ENCODE results near the gene FIP1L1. TPM values are rescaled to one million over a fixed set of nuclear protein-coding genes. Genes with fewer than 3 reads are reported as not detected.

The FIP1L1 gene
- total and polyA plus RNA-seq, 2 of the 4 experiments (the other 2 are of a cell fraction): 31.1 to 37.5 TPM

GRCh38 chr4:53465281-53465680 is 87.8 kb downstream of the FIP1L1 start:
- Histone ChIP-seq H4K5ac (ENCODE audit: low read depth, low read length) (no peak overlapping the region), H4K8ac (ENCODE audit: low read depth in 2 of 2, low read length in 2 of 2) (no peak overlapping the region), H3K4me2 (ENCODE audit: low read depth, low read length) (no peak overlapping the region), H3K9me1 (ENCODE audit: insufficient read depth, low read length) (no peaks in the 10 kb centered on the region; the same call in 1 of the 2 replicates), H3K23ac (ENCODE audit: low read depth, low read length) (no peak overlapping the region), H2AFZ (replicated peaks; ENCODE audit: low read length, poor library complexity) (no peak overlapping the region), H3K79me1 (ENCODE audit: low read depth in 1 of 2, low read length in 2 of 2) (no peaks in the 10 kb centered on the region; a peak in 3 of 4 replicates), H3K14ac (replicated peaks; ENCODE audit: low read depth, low read length) (no peak overlapping the region), H2AK9ac (replicated peaks; ENCODE audit: low read depth, low read length, poor library complexity) (no peak overlapping the region), H3K4me3 (ENCODE audit: insufficient read depth, low read depth, low read length) (no peak overlapping the region), H2AK5ac (ENCODE audit: low read depth, low read length) (no peak overlapping the region), H3K4ac (ENCODE audit: low read depth, low read length) (no peak overlapping the region), H2BK5ac (ENCODE audit: low read depth, low read length, poor library complexity, severe bottlenecking) (no peak overlapping the region), H2BK20ac (ENCODE audit: low read depth, low read length) (no peak overlapping the region), H4K20me1 (ENCODE audit: insufficient read depth, low read length) (no peaks in the 10 kb centered on the region), H3K9ac (ENCODE audit: low read depth, low read length) (no peak overlapping the region), H3K4me1 (ENCODE audit: control insufficient read depth, insufficient read depth, low read length) (0 out of 2 replicates have a peak, but pooled peaks cover 1% of the 10 kb centered on the region), H2BK15ac (ENCODE audit: low read depth, low read length) (no peak overlapping the region), H3K56ac (ENCODE audit: extremely low read depth, insufficient read depth, low read length) (no peak overlapping the region), H3K9me3 (ENCODE audit: control insufficient read depth, insufficient read depth, low read length) (no peaks in the 10 kb centered on the region), H2BK120ac (ENCODE audit: low read depth, low read length) (no peak overlapping the region), H3K27me3 (ENCODE audit: control insufficient read depth, insufficient read depth, low read length) (no peaks in the 10 kb centered on the region), H4K91ac (ENCODE audit: insufficient read depth, low read depth, low read length) (no peak overlapping the region), H3K18ac (ENCODE audit: low read depth, low read length) (no peak overlapping the region), H3K27ac (ENCODE audit: insufficient read depth, low read length) (no peak overlapping the region), H3K36me3 (ENCODE audit: control insufficient read depth, insufficient read depth, low read length) (no peaks in the 10 kb centered on the region; the same call in 1 of the 2 replicates)
- ChIA-PET CTCF (interaction anchor here (1.3 kb wide), 1 partner anchor 25 kb away, joined by 4 read pairs; no protein-coding TSS in a partner anchor), POLR2A (ENCODE audit: unreplicated experiment) (no interaction called here)
- ATAC-seq (ENCODE audit: low read depth): peak; percentile 29
- 33% methylated on average over 1 of the region's 2 CpGs; no CpG with 5 or more reads in 1 of the 2 experiments for WGBS, 2 experiments (ENCODE audit: extremely low coverage in 2 of 2, insufficient read length in 1 of 2)
- dilution Hi-C loops (cut with HindIII; ENCODE audit: low sequenced_read_pairs, unreplicated experiment): no loop called here
- BruUV-seq (replicated peaks): no TSS peak
- in situ Hi-C loops (cut with MboI; ENCODE audit: low sequenced_read_pairs): no loop called here
- peak; percentile 31 for DNase-seq
- TF ChIP-seq SMC3 (IDR thresholded peaks at IDR 0.05; ENCODE audit: low read depth, low read length) (no peak), CTCF (conservative IDR thresholded peaks at IDR 0.05; ENCODE audit: low read depth, low read length) (no peak), USF2 (IDR thresholded peaks at IDR 0.05; ENCODE audit: low read depth, low read length) (no peak), CHD1 (IDR thresholded peaks at IDR 0.05; ENCODE audit: low read depth, low read length) (no peak), MAZ (IDR thresholded peaks at IDR 0.05; ENCODE audit: borderline replicate concordance, low read depth, low read length) (no peak), RFX5 (IDR thresholded peaks at IDR 0.05; ENCODE audit: low read depth, low read length) (no peak), CEBPB (IDR thresholded peaks at IDR 0.05; ENCODE audit: low read depth, low read length) (no peak), MXI1 (IDR thresholded peaks at IDR 0.05; ENCODE audit: borderline replicate concordance, low read depth, low read length) (no peak), MAFK (IDR thresholded peaks at IDR 0.05; ENCODE audit: low read depth, low read length) (no peak), POLR2A (IDR thresholded peaks at IDR 0.05; ENCODE audit: low read depth, low read length) (no peak), RCOR1 (IDR thresholded peaks at IDR 0.05; ENCODE audit: insufficient replicate concordance, low read length) (no peak), FOS (IDR thresholded peaks at IDR 0.05; ENCODE audit: low read depth, low read length) (no peak), RAD21 (IDR thresholded peaks at IDR 0.05; ENCODE audit: low read length) (no peak), ELK1 (IDR thresholded peaks at IDR 0.05; ENCODE audit: borderline replicate concordance, low read depth, low read length) (no peak), NFE2L2 (IDR thresholded peaks at IDR 0.05; ENCODE audit: low read depth, low read length) (no peak), BHLHE40 (IDR thresholded peaks at IDR 0.05; ENCODE audit: low read depth, low read length) (no peak)
- intact Hi-C loops (cut with micrococcal nuclease): no loop called here
